Activated CD4-positive, alpha-beta T cell treated with anti-CD3 and anti-CD28 coated beads, Interleukin-2, amount 10 ng/mL, durations not matched to agents 7 days and 5 days (primary cell): ENCODE measurements around the gene CCRL2. TPM values are rescaled to one million over a fixed set of nuclear protein-coding genes. Genes with fewer than 3 reads are reported as not detected.

ENCODE experiments used
- CTCF ChIA-PET: fragments of 350-600 bp; sonication (Branson Sonifier 250); formaldehyde crosslinking; loops from one replicate; lab custom pipeline; 2021; ENCODE audit warnings: antibody characterized with exemption; lab: Charles Lee
- POLR2A ChIA-PET: fragments of 350-600 bp; sonication (Branson Sonifier 250); formaldehyde crosslinking; loops from one replicate; lab custom pipeline; 2021; ENCODE audit warnings: antibody characterized with exemption; lab: Charles Lee
- DNase-seq: peaks from one replicate; pipeline ENCODE4 v3.0.0-alpha.2; 2020
- H3K27ac Mint-ChIP-seq: one replicate; pipeline ENCODE4 v1.8.0; 2021; ENCODE audit warnings: mild to moderate bottlenecking, moderate library complexity, mixed read lengths
- H3K27me3 Mint-ChIP-seq: one replicate; pipeline ENCODE4 v1.8.0; 2021; ENCODE audit warnings: mixed read lengths
- H3K36me3 Mint-ChIP-seq: one replicate; pipeline ENCODE4 v1.8.0; 2021; ENCODE audit warnings: low read depth, mixed read lengths
- H3K4me1 Mint-ChIP-seq: one replicate; pipeline ENCODE4 v1.8.0; 2021; ENCODE audit warnings: mixed read lengths
- H3K4me3 Mint-ChIP-seq: one replicate; pipeline ENCODE4 v1.8.0; 2021; ENCODE audit warnings: mild to moderate bottlenecking, moderate library complexity, mixed read lengths
- H3K9me3 Mint-ChIP-seq: one replicate; pipeline ENCODE4 v1.8.0; 2021; ENCODE audit warnings: mixed read lengths
- total RNA-seq, 2 experiments: library from RNA; stranded (reverse); gene quantifications; one replicate each; pipeline ENCODE4 v1.2.3, GENCODE V29; 2021

The CCRL2 gene
- total RNA-seq, 2 experiments from 2014 or later, result 5.3 to 5.8 TPM

DNA sequence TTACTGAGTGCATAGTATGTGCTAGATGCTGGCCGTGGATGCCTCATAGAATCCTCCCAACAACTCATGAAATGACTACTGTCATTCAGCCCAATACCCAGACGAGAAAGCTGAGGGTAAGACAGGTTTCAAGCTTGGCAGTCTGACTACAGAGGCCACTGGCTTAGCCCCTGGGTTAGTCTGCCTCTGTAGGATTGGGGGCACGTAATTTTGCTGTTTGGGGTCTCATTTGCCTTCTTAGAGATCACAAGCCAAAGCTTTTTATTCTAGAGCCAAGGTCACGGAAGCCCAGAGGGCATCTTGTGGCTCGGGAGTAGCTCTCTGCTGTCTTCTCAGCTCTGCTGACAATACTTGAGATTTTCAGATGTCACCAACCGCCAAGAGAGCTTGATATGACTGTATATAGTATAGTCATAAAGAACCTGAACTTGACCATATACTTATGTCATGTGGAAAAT, 37.4 kb upstream of the CCRL2 start:
- Mint-ChIP-seq H3K4me1 (peaks cover 59% of the 10 kb centered on the region), H3K36me3 (peaks cover 11% of the 10 kb centered on the region), H3K9me3 (peaks cover 4% of the 10 kb centered on the region), H3K4me3 (peak overlapping the region; percentile 42), H3K27me3 (peaks cover 34% of the 10 kb centered on the region), H3K27ac (peak overlapping the region; percentile 81)
- POLR2A ChIA-PET, result interaction anchor here (0.6 to 1.8 kb wide), 3 partner anchors 70 to 272 kb away, joined by 3 to 7 read pairs (median 3); no protein-coding TSS in a partner anchor
- peak; percentile 33 for DNase-seq
- CTCF ChIA-PET, result interaction anchor here (0.5 to 6.1 kb wide), 40 partner anchors 9 to 1331 kb away, joined by 3 to 42 read pairs (median 4); partner anchors contain the start of genes CCR1, CCR2, CCR3 and FYCO1

GRCh38 chr3:46370839-46371518, 36.1 kb upstream of the CCRL2 start, which contains the start of gene CCR5:
CCR5 (plus strand) TSS chr3:46370946; CDS start chr3:46372903, 1,957 bp downstream.
- CTCF ChIA-PET, result interaction anchor here (0.5 to 6.1 kb wide), 17 partner anchors 11 to 1311 kb away, joined by 3 to 42 read pairs (median 6); partner anchors contain the start of gene CCR1
- Mint-ChIP-seq H3K4me1 (peaks cover 72% of the 10 kb centered on the region), H3K9me3 (peaks cover 3% of the 10 kb centered on the region), H3K27me3 (peaks cover 33% of the 10 kb centered on the region), H3K4me3 (peak within 1 kb of the TSS; percentile 65), H3K27ac (peak within 1 kb of the TSS; percentile 81), H3K36me3 (peaks cover 11% of the 10 kb centered on the region)
- POLR2A ChIA-PET, result interaction anchor here (0.8 to 1.8 kb wide), 3 partner anchors 71 to 273 kb away, joined by 3 to 7 read pairs (median 3); no protein-coding TSS in a partner anchor
- peak; percentile 49 for DNase-seq

DNA sequence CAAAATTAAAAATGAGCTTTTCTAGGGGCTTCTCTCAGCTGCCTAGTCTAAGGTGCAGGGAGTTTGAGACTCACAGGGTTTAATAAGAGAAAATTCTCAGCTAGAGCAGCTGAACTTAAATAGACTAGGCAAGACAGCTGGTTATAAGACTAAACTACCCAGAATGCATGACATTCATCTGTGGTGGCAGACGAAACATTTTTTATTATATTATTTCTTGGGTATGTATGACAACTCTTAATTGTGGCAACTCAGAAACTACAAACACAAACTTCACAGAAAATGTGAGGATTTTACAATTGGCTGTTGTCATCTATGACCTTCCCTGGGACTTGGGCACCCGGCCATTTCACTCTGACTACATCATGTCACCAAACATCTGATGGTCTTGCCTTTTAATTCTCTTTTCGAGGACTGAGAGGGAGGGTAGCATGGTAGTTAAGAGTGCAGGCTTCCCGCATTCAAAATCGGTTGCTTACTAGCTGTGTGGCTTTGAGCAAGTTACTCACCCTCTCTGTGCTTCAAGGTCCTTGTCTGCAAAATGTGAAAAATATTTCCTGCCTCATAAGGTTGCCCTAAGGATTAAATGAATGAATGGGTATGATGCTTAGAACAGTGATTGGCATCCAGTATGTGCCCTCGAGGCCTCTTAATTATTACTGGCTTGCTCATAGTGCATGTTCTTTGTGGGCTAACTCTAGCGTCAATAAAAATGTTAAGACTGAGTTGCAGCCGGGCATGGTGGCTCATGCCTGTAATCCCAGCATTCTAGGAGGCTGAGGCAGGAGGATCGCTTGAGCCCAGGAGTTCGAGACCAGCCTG, 35.3 kb upstream of the CCRL2 start:
- peak overlapping the region; percentile 65 for H3K4me3 Mint-ChIP-seq
- H3K27ac Mint-ChIP-seq, result peak overlapping the region; percentile 81
- H3K4me1 Mint-ChIP-seq, result peaks cover 72% of the 10 kb centered on the region
- ChIA-PET POLR2A (no interaction called here), CTCF (interaction anchor here (0.7 to 6.1 kb wide), 23 partner anchors 11 to 433 kb away, joined by 3 to 42 read pairs (median 4); partner anchors contain the start of gene CCR1)
- H3K27me3 Mint-ChIP-seq, result peaks cover 28% of the 10 kb centered on the region
- DNase-seq, result no peak
- H3K36me3 Mint-ChIP-seq, result peaks cover 10% of the 10 kb centered on the region
- no peaks in the 10 kb centered on the region for H3K9me3 Mint-ChIP-seq

DNA sequence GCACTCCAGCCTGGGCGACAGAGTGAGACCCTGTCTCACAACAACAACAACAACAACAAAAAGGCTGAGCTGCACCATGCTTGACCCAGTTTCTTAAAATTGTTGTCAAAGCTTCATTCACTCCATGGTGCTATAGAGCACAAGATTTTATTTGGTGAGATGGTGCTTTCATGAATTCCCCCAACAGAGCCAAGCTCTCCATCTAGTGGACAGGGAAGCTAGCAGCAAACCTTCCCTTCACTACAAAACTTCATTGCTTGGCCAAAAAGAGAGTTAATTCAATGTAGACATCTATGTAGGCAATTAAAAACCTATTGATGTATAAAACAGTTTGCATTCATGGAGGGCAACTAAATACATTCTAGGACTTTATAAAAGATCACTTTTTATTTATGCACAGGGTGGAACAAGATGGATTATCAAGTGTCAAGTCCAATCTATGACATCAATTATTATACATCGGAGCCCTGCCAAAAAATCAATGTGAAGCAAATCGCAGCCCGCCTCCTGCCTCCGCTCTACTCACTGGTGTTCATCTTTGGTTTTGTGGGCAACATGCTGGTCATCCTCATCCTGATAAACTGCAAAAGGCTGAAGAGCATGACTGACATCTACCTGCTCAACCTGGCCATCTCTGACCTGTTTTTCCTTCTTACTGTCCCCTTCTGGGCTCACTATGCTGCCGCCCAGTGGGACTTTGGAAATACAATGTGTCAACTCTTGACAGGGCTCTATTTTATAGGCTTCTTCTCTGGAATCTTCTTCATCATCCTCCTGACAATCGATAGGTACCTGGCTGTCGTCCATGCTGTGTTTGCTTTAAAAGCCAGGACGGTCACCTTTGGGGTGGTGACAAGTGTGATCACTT, 34.3 kb upstream of the CCRL2 start:
- Mint-ChIP-seq H3K4me3 (peak overlapping the region; percentile 65), H3K4me1 (peaks cover 74% of the 10 kb centered on the region), H3K27ac (peak overlapping the region; percentile 77), H3K9me3 (no peaks in the 10 kb centered on the region), H3K27me3 (peaks cover 32% of the 10 kb centered on the region), H3K36me3 (peaks cover 7% of the 10 kb centered on the region)
- peak; percentile 60 for DNase-seq
- ChIA-PET POLR2A (no interaction called here), CTCF (interaction anchor here (0.6 to 6.1 kb wide), 20 partner anchors 10 to 434 kb away, joined by 3 to 42 read pairs (median 4); partner anchors contain the start of gene CCR1)

- Mint-ChIP-seq H3K4me3 (no peak overlapping the region), H3K4me1 (peaks cover 59% of the 10 kb centered on the region), H3K36me3 (peaks cover 7% of the 10 kb centered on the region), H3K27me3 (peaks cover 30% of the 10 kb centered on the region), H3K9me3 (no peaks in the 10 kb centered on the region), H3K27ac (no peak overlapping the region)
- ChIA-PET POLR2A (no interaction called here), CTCF (interaction anchor here (0.8 to 1.3 kb wide), 4 partner anchors 9 to 296 kb away, joined by 3 to 4 read pairs (median 4); no protein-coding TSS in a partner anchor)
- no peak for DNase-seq
These were observed 32.3 kb upstream of the CCRL2 start for GRCh38 chr3:46374755-46375154.

GRCh38 chr3:46375218-46375617, 31.8 kb upstream of the CCRL2 start:
- POLR2A ChIA-PET, result no interaction called here
- H3K27ac Mint-ChIP-seq, result no peak overlapping the region
- peaks cover 7% of the 10 kb centered on the region for H3K36me3 Mint-ChIP-seq
- no peak for DNase-seq
- no peak overlapping the region for H3K4me3 Mint-ChIP-seq
- no peaks in the 10 kb centered on the region for H3K9me3 Mint-ChIP-seq
- H3K27me3 Mint-ChIP-seq, result peaks cover 30% of the 10 kb centered on the region
- CTCF ChIA-PET, result interaction anchor here (0.9 to 1.3 kb wide), 3 partner anchors 8 to 296 kb away, joined by 4 read pairs; no protein-coding TSS in a partner anchor
- peaks cover 57% of the 10 kb centered on the region for H3K4me1 Mint-ChIP-seq

DNA sequence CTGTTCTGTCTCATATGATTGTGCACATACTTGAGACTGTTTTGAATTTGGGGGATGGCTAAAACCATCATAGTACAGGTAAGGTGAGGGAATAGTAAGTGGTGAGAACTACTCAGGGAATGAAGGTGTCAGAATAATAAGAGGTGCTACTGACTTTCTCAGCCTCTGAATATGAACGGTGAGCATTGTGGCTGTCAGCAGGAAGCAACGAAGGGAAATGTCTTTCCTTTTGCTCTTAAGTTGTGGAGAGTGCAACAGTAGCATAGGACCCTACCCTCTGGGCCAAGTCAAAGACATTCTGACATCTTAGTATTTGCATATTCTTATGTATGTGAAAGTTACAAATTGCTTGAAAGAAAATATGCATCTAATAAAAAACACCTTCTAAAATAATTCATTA, 31.2 kb upstream of the CCRL2 start:
- Mint-ChIP-seq H3K4me1 (peaks cover 57% of the 10 kb centered on the region), H3K36me3 (peaks cover 9% of the 10 kb centered on the region), H3K27me3 (peaks cover 29% of the 10 kb centered on the region), H3K9me3 (no peaks in the 10 kb centered on the region), H3K27ac (peak overlapping the region; percentile 33), H3K4me3 (no peak overlapping the region)
- ChIA-PET POLR2A (no interaction called here), CTCF (interaction anchor here (1.0 kb wide), 1 partner anchor 161 kb away, joined by 4 read pairs; no protein-coding TSS in a partner anchor)
- DNase-seq, result no peak

- no peaks in the 10 kb centered on the region for H3K9me3 Mint-ChIP-seq
- H3K27me3 Mint-ChIP-seq, result peaks cover 18% of the 10 kb centered on the region
- H3K4me1 Mint-ChIP-seq, result peaks cover 49% of the 10 kb centered on the region
- no peak overlapping the region for H3K4me3 Mint-ChIP-seq
- CTCF ChIA-PET, result interaction anchor here (0.6 to 2.2 kb wide), 20 partner anchors 8 to 439 kb away, joined by 3 to 16 read pairs (median 4); partner anchors contain the start of genes CCR5AS and CCRL2
- POLR2A ChIA-PET, result no interaction called here
- peak; percentile 74 for DNase-seq
- H3K27ac Mint-ChIP-seq, result no peak overlapping the region
- H3K36me3 Mint-ChIP-seq, result peaks cover 7% of the 10 kb centered on the region
These were observed 28.6 kb upstream of the CCRL2 start for GRCh38 chr3:46378426-46378942.

GRCh38 chr3:46380471-46381221, 26.4 kb upstream of the CCRL2 start:
- Mint-ChIP-seq H3K27ac (peak overlapping the region; percentile 90), H3K4me3 (no peak overlapping the region), H3K4me1 (peaks cover 51% of the 10 kb centered on the region), H3K27me3 (peaks cover 9% of the 10 kb centered on the region), H3K9me3 (peaks cover 3% of the 10 kb centered on the region), H3K36me3 (peaks cover 2% of the 10 kb centered on the region)
- no peak for DNase-seq
- ChIA-PET CTCF (no interaction called here), POLR2A (no interaction called here)

DNA sequence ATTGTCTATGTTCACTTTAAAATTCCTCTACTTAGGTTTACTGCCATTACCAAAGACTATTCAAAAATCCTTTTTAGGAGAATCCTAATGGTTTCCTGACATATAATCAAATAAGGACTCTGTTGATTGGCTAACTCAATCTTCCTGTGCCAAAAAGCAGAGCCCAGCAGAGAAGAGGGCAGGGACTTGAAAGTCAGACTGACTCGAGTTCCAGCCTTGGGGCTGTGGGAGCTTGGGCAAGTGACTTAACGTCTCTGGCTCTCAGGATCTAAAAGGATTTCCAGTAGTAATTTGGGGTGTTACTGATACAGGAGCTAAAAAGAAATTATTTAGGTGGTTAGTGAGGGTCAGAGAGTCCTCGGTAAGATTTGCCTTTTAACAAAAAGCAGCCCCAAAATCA, 25.4 kb upstream of the CCRL2 start:
- ChIA-PET POLR2A (no interaction called here), CTCF (interaction anchor here (2.2 kb wide), 1 partner anchor 10 kb away, joined by 5 read pairs; no protein-coding TSS in a partner anchor)
- Mint-ChIP-seq H3K9me3 (peaks cover 3% of the 10 kb centered on the region), H3K27me3 (peaks cover 6% of the 10 kb centered on the region), H3K4me1 (peaks cover 47% of the 10 kb centered on the region), H3K27ac (no peak overlapping the region), H3K36me3 (peaks cover 2% of the 10 kb centered on the region), H3K4me3 (no peak overlapping the region)
- no peak for DNase-seq
